ENCODE data around the gene KRT17. TPM values are rescaled to one million over a fixed set of nuclear protein-coding genes. Genes with fewer than 3 reads are reported as not detected.
"Not testable (repeated sequence)": the region's sequence is repeated elsewhere in the genome, so short reads cannot be mapped to it uniquely, and the experiment has no call there.

KRT17 gene
- total and polyA plus RNA-seq, 2 experiments from 2014 or later: 1.8 to 3.8 TPM

DNA sequence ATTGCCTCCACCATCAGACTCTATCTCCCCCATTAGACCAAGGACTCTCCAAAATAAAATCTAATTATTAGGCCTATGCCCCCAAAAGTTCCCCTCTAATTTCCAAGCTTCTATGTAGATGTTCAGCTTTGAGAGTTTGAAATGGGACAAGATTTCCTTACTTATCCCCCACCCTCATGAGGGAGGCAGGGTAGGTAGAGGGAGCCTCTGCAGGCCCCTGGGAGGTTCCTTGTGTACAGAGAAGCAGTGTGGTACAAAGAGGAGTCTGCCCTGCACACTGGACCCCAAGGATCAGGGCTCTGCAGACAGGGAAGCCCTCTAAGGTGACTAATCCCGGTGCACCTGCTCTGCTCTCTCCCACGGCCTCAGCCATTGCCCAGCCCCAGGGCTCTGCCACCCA lies 2.5 kb downstream of the KRT17 start:
- 83 to 100% methylated on average over 2 of the region's 2 CpGs for WGBS, 2 experiments (ENCODE audit: low coverage in 1 of 2, low lambda C conversion rate in 2 of 2, missing lambda C conversion rate in 2 of 2)
- H3K27ac ChIP-seq: no peak overlapping the region
- H3K79me2 ChIP-seq (ENCODE audit: insufficient read depth): no peaks in the 10 kb centered on the region
- H3K9ac ChIP-seq: no peak overlapping the region
- DNase-seq: no peak
- H3K27me3 ChIP-seq (replicated peaks; ENCODE audit: insufficient read depth): no peaks in the 10 kb centered on the region
- TF ChIP-seq EZH2phosphoT487 (IDR thresholded peaks at IDR 0.05; ENCODE audit: insufficient read depth, low read depth) (no peak), EZH2 (IDR thresholded peaks at IDR 0.05; ENCODE audit: insufficient read depth, poor library complexity, severe bottlenecking) (no peak)
- no peak overlapping the region for H2AFZ ChIP-seq
- H3F3A ChIP-seq (ENCODE audit: insufficient read depth): no peaks in the 10 kb centered on the region
- H3K4me1 ChIP-seq (ENCODE audit: insufficient read depth): no peaks in the 10 kb centered on the region
- H4K20me1 ChIP-seq (ENCODE audit: insufficient read depth): no peaks in the 10 kb centered on the region
- no peak overlapping the region for H3K4me2 ChIP-seq (ENCODE audit: unreplicated experiment)
- H3K4me3 ChIP-seq: no peak overlapping the region
- no peaks in the 10 kb centered on the region for H3K36me3 ChIP-seq (ENCODE audit: low read depth)
- no peaks in the 10 kb centered on the region for H3K9me2 ChIP-seq (ENCODE audit: insufficient read depth)
- no peaks in the 10 kb centered on the region for H3K9me3 ChIP-seq (ENCODE audit: low read depth)
- in situ Hi-C loops (cut with MboI): no loop called here

- H4K20me1 ChIP-seq (ENCODE audit: insufficient read depth); H3F3A ChIP-seq (ENCODE audit: insufficient read depth); H3K4me2 ChIP-seq (ENCODE audit: unreplicated experiment); H3K79me2 ChIP-seq (ENCODE audit: insufficient read depth); H3K9me2 ChIP-seq (ENCODE audit: insufficient read depth); DNase-seq; H3K27me3 ChIP-seq (replicated peaks; ENCODE audit: insufficient read depth); H3K9ac ChIP-seq; H3K27ac ChIP-seq; H3K4me3 ChIP-seq; in situ Hi-C loops (cut with MboI); H2AFZ ChIP-seq; H3K36me3 ChIP-seq (ENCODE audit: low read depth); H3K9me3 ChIP-seq (ENCODE audit: low read depth); H3K4me1 ChIP-seq (ENCODE audit: insufficient read depth): not testable (repeated sequence)
- 86 to 88% methylated on average over 11 of the region's 11 CpGs for WGBS, 2 experiments (ENCODE audit: low coverage in 1 of 2, low lambda C conversion rate in 2 of 2, missing lambda C conversion rate in 2 of 2)
These were observed 2.9 kb downstream of the KRT17 start for GRCh38 chr17:41621435-41621817.

DNA sequence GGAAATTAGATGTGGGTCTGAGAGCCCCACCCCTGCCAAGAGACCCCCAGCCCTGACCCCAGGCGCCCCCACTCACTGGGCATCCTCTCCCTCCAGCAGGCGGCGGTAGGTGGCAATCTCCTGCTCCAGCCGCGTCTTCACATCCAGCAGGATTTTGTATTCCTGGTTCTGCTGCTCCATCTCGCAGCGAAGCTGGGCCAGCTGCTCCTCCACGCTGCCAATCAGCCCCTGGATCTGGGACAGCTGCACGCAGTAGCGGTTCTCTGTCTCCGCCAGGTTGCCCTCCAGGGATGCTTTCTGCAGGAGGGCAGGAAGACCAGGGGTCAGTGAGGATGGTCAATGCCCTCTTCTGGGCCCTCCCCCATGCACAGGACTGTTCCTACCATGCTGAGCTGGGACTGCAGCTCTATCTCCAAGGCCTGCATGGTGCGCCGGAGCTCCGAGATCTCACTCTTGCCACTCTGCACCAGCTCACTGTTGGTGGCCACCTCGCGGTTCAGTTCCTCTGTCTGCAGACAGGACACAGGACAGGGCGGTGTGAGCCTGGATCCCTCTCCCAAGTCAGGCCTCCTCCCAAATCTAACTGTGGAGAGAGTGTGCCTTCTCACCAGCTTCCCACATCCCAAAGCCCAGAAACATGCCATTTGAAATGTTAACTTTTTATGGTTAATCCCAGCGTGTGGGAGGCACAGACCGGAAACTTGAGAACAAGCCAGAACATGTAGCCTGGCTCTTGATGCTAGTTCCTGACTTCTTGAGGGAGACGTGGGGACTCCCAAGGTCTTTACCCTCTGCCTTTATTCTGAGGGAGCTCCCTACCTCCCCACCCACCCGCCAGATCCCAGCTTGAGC lies 3.6 kb downstream of the KRT17 start:
- peak; percentile 40 for DNase-seq

DNA sequence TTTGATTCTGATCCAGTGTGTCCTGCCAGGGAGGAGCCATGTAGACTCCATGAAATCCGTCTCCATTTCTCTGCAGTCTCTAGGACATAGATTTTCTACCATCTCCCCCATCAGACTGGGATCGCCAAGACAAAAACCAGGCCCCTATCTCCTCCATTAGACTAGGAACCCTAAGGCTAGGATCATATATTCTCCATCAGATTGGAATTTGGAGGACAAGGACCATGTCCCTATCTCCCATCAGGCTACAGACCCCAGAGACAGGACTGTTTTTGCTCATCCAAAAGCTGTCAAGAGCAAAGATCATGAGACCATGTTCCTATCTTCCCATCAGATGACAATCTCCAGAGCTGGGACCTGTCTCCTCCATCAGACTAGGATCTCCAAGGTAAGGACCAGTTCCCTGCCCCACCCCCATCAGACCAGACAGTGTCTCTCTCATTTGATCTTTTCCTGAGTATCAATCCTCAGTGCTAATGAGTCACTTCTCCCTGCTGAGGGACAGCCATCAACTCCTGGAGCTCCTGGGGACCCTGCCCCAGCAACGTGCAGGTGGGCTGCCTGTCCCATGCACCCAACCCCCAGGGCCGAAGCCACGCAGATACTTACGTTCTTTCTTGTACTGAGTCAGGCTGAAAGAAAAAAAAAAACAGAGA lies 4.3 kb downstream of the KRT17 start:
- H3K36me3 ChIP-seq (ENCODE audit: low read depth); H3K4me3 ChIP-seq; H3K27ac ChIP-seq; H3K79me2 ChIP-seq (ENCODE audit: insufficient read depth); H3K4me1 ChIP-seq (ENCODE audit: insufficient read depth); DNase-seq; H4K20me1 ChIP-seq (ENCODE audit: insufficient read depth); H3K9ac ChIP-seq; H3F3A ChIP-seq (ENCODE audit: insufficient read depth); H3K9me3 ChIP-seq (ENCODE audit: low read depth); in situ Hi-C loops (cut with MboI); H2AFZ ChIP-seq; H3K4me2 ChIP-seq (ENCODE audit: unreplicated experiment); H3K27me3 ChIP-seq (replicated peaks; ENCODE audit: insufficient read depth); H3K9me2 ChIP-seq (ENCODE audit: insufficient read depth): not testable (repeated sequence)
- 93 to 96% methylated on average over 6 of the region's 6 CpGs for WGBS, 2 experiments (ENCODE audit: low coverage in 1 of 2, low lambda C conversion rate in 2 of 2, missing lambda C conversion rate in 2 of 2)

More for the DNA sequence above, 3.6 kb downstream of the KRT17 start:
- WGBS, 2 experiments (ENCODE audit: low coverage in 1 of 2, low lambda C conversion rate in 2 of 2, missing lambda C conversion rate in 2 of 2): 65 to 70% methylated on average over 21 of the region's 21 CpGs
- Histone ChIP-seq H3F3A (ENCODE audit: insufficient read depth) (no peaks in the 10 kb centered on the region), H3K79me2 (ENCODE audit: insufficient read depth) (no peaks in the 10 kb centered on the region), H4K20me1 (ENCODE audit: insufficient read depth) (no peaks in the 10 kb centered on the region), H3K4me3 (no peak overlapping the region), H3K9me3 (ENCODE audit: low read depth) (no peaks in the 10 kb centered on the region), H3K27ac (no peak overlapping the region), H3K9me2 (ENCODE audit: insufficient read depth) (no peaks in the 10 kb centered on the region), H3K9ac (no peak overlapping the region), H3K36me3 (ENCODE audit: low read depth) (no peaks in the 10 kb centered on the region), H3K4me1 (ENCODE audit: insufficient read depth) (no peaks in the 10 kb centered on the region), H3K4me2 (ENCODE audit: unreplicated experiment) (no peak overlapping the region), H3K27me3 (replicated peaks; ENCODE audit: insufficient read depth) (no peaks in the 10 kb centered on the region; the same call in 1 of the 2 replicates), H2AFZ (no peak overlapping the region)
- TF ChIP-seq EZH2phosphoT487 (IDR thresholded peaks at IDR 0.05; ENCODE audit: insufficient read depth, low read depth) (no peak), EZH2 (IDR thresholded peaks at IDR 0.05; ENCODE audit: insufficient read depth, poor library complexity, severe bottlenecking) (no peak)
- in situ Hi-C loops (cut with MboI): no loop called here
